Fibroblast of lung (primary cell): ENCODE measurements around the gene EFHC1. TPM values are rescaled to one million over a fixed set of nuclear protein-coding genes. Genes with fewer than 3 reads are reported as not detected.

ENCODE experiments used
- DNase-seq, 2 donors: peaks; one replicate each; pipeline versions ENCODE4 v3.0.0 to v3.0.0-alpha.2; 2010; ENCODE audit warnings: low read depth in 2 of 2
- H2AFZ ChIP-seq: 2 replicates; pipeline ENCODE4 v1.5.1; 2012; ENCODE audit warnings: low read length, control low read depth, inconsistent platforms
- H3K27ac ChIP-seq: 2 replicates; pipeline ENCODE4 v1.5.1; 2011; ENCODE audit warnings: low read length, control low read depth; ENCODE audit not compliant: insufficient read depth
- H3K27me3 ChIP-seq: 2 replicates; pipeline ENCODE4 v1.5.1; 2011; ENCODE audit warnings: mild to moderate bottlenecking, low read length; ENCODE audit not compliant: control insufficient read depth, insufficient read depth
- H3K36me3 ChIP-seq: 2 replicates; pipeline ENCODE4 v1.5.1; 2011; ENCODE audit warnings: low read length; ENCODE audit not compliant: control insufficient read depth, insufficient read depth
- H3K4me1 ChIP-seq: 2 replicates; pipeline ENCODE4 v1.5.1; 2011; ENCODE audit warnings: low read length; ENCODE audit not compliant: control insufficient read depth, insufficient read depth; ENCODE audit errors: extremely low read depth
- H3K4me2 ChIP-seq: 2 replicates; pipeline ENCODE4 v1.5.1; 2011; ENCODE audit warnings: low read length, control low read depth; ENCODE audit not compliant: insufficient read depth; ENCODE audit errors: extremely low read depth
- H3K4me3 ChIP-seq, 4 experiments: fragments of 200-600 bp in 1 of 4; sonication (generic) in 1 of 4; replicated peaks in 1 of 4; 2 replicates each; pipeline ENCODE4 v1.5.1; 2011 to 2016; ENCODE audit warnings: low read length in 4 of 4, low read depth in 3 of 4, mild to moderate bottlenecking in 3 of 4, control low read depth in 2 of 4, inconsistent platforms in 1 of 4, mixed read lengths in 1 of 4; ENCODE audit not compliant: insufficient read depth in 1 of 4; ENCODE audit errors: control extremely low read depth in 1 of 4
- H3K79me2 ChIP-seq: 2 replicates; pipeline ENCODE4 v1.5.1; 2012; ENCODE audit warnings: mild to moderate bottlenecking, low read length, inconsistent platforms; ENCODE audit not compliant: control insufficient read depth, insufficient read depth
- H3K9ac ChIP-seq: 2 replicates; pipeline ENCODE4 v1.5.1; 2011; ENCODE audit warnings: mild to moderate bottlenecking, low read length, control low read depth; ENCODE audit not compliant: insufficient read depth
- H3K9me3 ChIP-seq: 2 replicates; pipeline ENCODE4 v1.5.1; 2012; ENCODE audit warnings: low read depth, low read length; ENCODE audit not compliant: control insufficient read depth, insufficient read depth
- H4K20me1 ChIP-seq: 2 replicates; pipeline ENCODE4 v1.5.1; 2011; ENCODE audit warnings: low read length; ENCODE audit not compliant: control insufficient read depth, insufficient read depth; ENCODE audit errors: extremely low read depth
- EZH2 ChIP-seq: IDR thresholded peaks from 2 replicates; pipeline ENCODE4 v1.5.1; 2012; ENCODE audit warnings: low read length, control low read depth, mild to moderate bottlenecking; ENCODE audit errors: missing control alignments
- polyA plus RNA-seq, 2 donors: library from polyadenylated mRNA; depleted of rRNA in 1 of 2; stranded (reverse) in 1 of 2; unstranded in 1 of 2; fragments of >200 nt; gene quantifications; 2 replicates each; pipeline ENCODE4 v1.2.1, GENCODE V29; 2011 to 2012; ENCODE audit warnings: missing spikeins in 1 of 2
- total RNA-seq: library from RNA; depleted of rRNA; stranded (reverse); fragments of >200 nt; gene quantifications from 2 replicates; pipeline ENCODE4 v1.2.1, GENCODE V29; 2014
- TF ChIP-seq, protein P1 (sequence below), 2 donors: IDR thresholded peaks in 1 of 2; conservative IDR thresholded peaks in 1 of 2; 1 replicate in 1 of 2; 2 replicates in 1 of 2; pipeline ENCODE4 v1.5.1; 2011 to 2012; ENCODE audit warnings: low read length in 2 of 2, control low read depth in 1 of 2, inconsistent platforms in 1 of 2, low read depth in 1 of 2, mild to moderate bottlenecking in 1 of 2

EFHC1 gene
- total and polyA plus RNA-seq, 2 donors (not counting 1 experiment from before 2014, with no cell fraction given), result 29.4 to 32.9 TPM

DNA sequence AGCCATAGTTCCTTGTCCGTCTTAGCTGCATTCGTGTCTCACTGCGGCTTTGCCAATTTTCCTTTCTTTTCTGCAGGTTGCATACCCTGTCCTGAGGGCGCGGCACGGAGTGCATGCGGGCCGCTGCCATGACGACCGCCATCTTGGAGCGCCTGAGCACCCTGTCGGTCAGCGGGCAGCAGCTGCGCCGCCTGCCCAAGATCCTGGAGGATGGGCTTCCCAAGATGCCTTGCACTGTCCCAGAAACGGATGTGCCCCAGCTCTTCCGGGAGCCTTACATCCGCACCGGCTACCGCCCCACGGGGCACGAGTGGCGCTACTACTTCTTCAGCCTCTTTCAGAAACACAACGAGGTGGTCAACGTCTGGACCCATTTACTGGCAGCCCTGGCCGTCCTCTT, 17.1 kb upstream of the EFHC1 start:
- Histone ChIP-seq H3K9ac (no peak overlapping the region), H4K20me1 (no peaks in the 10 kb centered on the region), H3K36me3 (peaks cover 2% of the 10 kb centered on the region), H3K4me2 (no peak overlapping the region), H3K9me3 (no peaks in the 10 kb centered on the region), H2AFZ (no peak overlapping the region), H3K27me3 (no peaks in the 10 kb centered on the region), H3K27ac (no peak overlapping the region), H3K4me3 (no peak overlapping the region), H3K79me2 (no peaks in the 10 kb centered on the region), H3K4me1 (no peaks in the 10 kb centered on the region)
- TF ChIP-seq, protein P1, sequence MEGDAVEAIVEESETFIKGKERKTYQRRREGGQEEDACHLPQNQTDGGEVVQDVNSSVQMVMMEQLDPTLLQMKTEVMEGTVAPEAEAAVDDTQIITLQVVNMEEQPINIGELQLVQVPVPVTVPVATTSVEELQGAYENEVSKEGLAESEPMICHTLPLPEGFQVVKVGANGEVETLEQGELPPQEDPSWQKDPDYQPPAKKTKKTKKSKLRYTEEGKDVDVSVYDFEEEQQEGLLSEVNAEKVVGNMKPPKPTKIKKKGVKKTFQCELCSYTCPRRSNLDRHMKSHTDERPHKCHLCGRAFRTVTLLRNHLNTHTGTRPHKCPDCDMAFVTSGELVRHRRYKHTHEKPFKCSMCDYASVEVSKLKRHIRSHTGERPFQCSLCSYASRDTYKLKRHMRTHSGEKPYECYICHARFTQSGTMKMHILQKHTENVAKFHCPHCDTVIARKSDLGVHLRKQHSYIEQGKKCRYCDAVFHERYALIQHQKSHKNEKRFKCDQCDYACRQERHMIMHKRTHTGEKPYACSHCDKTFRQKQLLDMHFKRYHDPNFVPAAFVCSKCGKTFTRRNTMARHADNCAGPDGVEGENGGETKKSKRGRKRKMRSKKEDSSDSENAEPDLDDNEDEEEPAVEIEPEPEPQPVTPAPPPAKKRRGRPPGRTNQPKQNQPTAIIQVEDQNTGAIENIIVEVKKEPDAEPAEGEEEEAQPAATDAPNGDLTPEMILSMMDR (conservative IDR thresholded peaks at IDR 0.05 in 1 of 2, IDR thresholded peaks at IDR 0.05 in 1 of 2; ENCODE audit: low read depth in 1 of 2, low read length in 2 of 2), result no peak
- no peak for TF ChIP-seq EZH2
- DNase-seq, result no peak

DNA sequence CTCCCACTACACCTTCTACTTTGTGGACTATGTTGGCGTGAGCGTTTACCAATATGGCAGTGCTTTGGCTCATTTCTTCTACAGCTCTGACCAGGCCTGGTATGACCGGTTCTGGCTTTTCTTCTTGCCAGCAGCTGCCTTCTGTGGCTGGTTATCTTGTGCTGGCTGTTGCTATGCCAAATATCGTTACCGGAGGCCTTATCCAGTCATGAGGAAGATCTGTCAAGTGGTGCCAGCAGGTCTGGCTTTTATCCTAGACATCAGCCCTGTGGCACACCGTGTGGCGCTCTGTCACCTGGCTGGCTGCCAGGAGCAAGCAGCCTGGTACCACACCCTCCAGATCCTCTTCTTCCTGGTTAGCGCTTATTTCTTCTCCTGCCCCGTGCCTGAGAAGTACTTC, 16.5 kb upstream of the EFHC1 start:
- DNase-seq, result no peak
- H3K79me2 ChIP-seq, result no peaks in the 10 kb centered on the region
- H3K27ac ChIP-seq, result no peak overlapping the region
- H4K20me1 ChIP-seq, result no peaks in the 10 kb centered on the region
- no peaks in the 10 kb centered on the region for H3K27me3 ChIP-seq
- H3K4me3 ChIP-seq, result no peak overlapping the region
- TF ChIP-seq, protein P1 (conservative IDR thresholded peaks at IDR 0.05 in 1 of 2, IDR thresholded peaks at IDR 0.05 in 1 of 2; ENCODE audit: low read depth in 1 of 2, low read length in 2 of 2), result no peak
- no peak for TF ChIP-seq EZH2
- H3K4me1 ChIP-seq, result no peaks in the 10 kb centered on the region
- H2AFZ ChIP-seq, result no peak overlapping the region
- no peak overlapping the region for H3K4me2 ChIP-seq
- peaks cover 2% of the 10 kb centered on the region for H3K36me3 ChIP-seq
- H3K9me3 ChIP-seq, result no peaks in the 10 kb centered on the region
- no peak overlapping the region for H3K9ac ChIP-seq

DNA sequence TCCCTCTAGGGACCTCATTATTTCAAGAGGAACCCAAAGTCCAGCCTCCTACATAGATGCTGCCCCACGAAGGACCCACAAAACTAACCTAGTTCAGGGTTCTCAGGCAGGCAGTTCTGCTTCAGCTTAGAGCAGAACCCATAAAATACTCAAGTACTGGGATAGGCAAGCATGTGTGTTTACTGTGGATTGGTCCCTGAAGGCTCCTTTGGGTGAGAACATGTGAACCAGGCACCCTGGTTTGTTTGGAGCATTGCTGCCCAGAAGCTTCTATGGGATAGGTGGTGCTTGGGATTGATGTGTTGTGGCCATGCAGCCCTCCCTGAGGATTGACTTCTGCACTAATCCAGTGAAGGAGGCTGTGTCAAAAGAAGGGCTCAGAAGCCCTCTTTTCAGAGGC, 14.9 kb upstream of the EFHC1 start:
- Histone ChIP-seq H2AFZ (no peak overlapping the region), H3K4me2 (no peak overlapping the region), H3K27me3 (no peaks in the 10 kb centered on the region)

More for the DNA sequence above, 14.9 kb upstream of the EFHC1 start:
- H3K9me3 ChIP-seq, result no peaks in the 10 kb centered on the region
- H4K20me1 ChIP-seq, result no peaks in the 10 kb centered on the region
- no peak overlapping the region for H3K9ac ChIP-seq
- no peak overlapping the region for H3K4me3 ChIP-seq
- TF ChIP-seq EZH2, result no peak
- TF ChIP-seq, protein P1 (conservative IDR thresholded peaks at IDR 0.05 in 1 of 2, IDR thresholded peaks at IDR 0.05 in 1 of 2; ENCODE audit: low read depth in 1 of 2, low read length in 2 of 2), result no peak
- DNase-seq, result no peak
- H3K79me2 ChIP-seq, result no peaks in the 10 kb centered on the region
- H3K4me1 ChIP-seq, result no peaks in the 10 kb centered on the region
- H3K27ac ChIP-seq, result no peak overlapping the region
- peaks cover 2% of the 10 kb centered on the region for H3K36me3 ChIP-seq
